GM11168 (cell line): ENCODE results near the gene DGKG.

ENCODE experiments used
- in situ Hi-C: fragments of 300-500 bp; cut with MboI; formaldehyde crosslinking; loops from one replicate; pipeline ENCODE4 v1.12.0; 2022; ENCODE audit warnings: low sequenced_read_pairs; ENCODE audit not compliant: unreplicated experiment

Gene DGKG

DNA sequence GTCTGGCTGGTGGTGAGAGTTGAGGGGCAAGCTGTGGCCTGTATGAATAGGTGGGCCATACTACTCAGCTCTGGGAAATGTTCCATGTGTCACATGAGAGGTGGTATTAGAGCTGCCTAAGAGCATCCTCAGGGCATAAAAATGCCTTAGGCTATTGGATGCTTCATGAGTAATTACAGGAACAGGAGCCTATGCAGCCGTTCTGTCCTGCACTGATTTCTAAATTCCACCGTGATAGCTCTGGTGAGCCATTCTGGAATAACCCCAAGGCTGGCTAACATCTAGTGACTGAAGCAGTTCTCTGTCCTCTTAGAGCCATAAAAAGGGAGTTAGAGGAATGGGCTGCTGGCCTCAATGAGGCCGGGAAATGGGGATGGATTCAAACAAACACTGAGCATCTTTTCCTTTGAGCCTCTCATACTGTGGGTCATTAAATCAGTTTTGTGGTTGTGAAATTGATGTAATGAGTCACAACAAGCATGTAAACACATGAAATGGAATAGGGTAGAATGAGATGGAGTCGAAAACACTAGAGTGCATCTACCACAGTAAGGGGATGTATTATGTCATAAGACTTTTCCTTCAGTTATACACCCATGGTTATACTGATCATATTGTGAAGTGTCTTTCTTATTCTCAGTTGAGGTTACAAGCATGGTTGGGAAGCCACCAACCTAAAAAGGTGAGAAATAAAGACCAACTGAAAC, 41.0 kb downstream of the DGKG start:
- in situ Hi-C loops: no loop called here

DNA sequence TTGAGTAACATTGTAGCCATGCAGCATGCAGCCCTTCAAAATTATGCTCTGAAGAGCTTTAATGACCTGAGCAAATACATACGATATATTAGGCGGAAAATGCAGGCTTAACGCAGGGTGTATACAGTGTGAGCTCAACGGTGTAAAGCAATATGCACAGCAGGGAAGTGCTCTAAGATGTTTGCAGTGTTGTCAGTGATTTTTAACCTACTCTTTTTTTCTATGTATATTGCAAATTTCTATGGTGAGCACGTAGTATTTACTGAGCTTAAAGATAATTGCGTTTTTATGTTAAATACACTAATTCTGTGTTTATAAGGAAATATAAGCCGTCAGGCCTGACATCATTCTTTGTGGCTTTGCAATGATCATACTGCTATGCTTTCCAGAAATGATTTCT, 42.1 kb downstream of the DGKG start:
- in situ Hi-C loops: no loop called here

DNA sequence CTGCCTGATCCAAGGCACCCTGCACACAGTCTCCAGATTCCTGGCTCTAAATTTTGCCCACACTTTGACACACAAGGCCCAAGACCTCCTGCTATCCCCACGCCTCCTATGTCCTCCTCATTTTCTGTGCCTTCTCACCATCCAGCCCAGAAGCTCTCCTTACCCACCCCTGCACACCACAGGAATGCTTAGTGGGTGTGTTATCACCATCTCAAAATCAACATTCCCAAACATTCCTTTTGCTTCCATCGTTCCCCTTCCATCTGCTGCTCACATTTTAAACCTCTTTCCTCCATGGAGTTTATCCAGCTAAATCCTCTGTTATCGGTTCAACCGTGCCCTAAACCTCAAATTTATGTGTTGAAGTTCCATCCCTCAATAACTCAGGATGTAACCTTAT, 43.9 kb downstream of the DGKG start:
- in situ Hi-C loops: no loop called here

DNA sequence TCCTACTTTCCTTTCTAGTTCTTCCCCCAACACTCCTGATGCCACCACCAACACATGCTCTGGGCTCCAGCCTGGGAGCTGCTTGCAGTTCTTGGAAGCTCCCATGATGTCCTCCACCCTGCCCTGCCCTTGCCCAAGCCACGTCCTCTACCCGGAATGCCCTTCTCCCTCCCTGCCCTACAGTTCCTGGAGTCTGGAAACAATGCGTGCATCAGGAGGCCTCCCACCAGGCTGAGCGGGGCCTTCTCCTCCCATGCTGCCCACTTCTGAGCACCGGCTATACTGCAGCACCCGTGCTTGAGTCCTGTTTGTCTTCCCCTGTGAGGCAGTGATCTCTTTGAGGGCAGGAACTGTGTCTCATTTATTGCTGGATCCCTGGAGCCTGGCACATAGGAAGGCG, 44.6 kb downstream of the DGKG start:
- in situ Hi-C loops: no loop called here

DNA sequence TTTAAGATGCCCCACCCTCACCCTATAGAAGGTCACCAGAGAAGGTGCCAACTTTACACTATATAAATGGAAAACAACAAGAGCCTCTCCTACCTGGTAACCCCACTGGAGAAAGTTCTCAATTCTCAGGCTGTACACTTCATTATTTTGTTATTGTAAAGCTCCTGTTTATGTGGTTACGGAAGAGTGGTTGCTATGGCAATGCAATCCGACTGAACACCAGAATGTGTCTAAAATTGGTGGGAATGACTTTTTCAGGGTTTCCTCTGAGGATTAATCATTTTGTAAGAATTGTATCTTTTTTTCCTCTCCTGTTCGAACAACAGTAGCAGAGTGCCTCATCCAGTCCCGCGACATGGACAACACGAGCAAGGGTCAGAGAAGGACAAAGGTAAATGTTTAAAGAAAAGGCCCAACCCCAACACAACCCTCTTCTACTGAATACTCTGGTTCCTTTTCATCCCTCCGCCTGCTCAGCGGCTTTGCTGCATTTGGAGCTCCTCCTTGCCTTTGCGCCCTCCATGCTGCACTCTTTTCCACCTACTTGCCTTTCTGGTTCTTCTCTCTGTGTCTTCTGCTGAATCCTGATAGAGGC, 45.3 kb downstream of the DGKG start:
- in situ Hi-C loops: no loop called here

DNA sequence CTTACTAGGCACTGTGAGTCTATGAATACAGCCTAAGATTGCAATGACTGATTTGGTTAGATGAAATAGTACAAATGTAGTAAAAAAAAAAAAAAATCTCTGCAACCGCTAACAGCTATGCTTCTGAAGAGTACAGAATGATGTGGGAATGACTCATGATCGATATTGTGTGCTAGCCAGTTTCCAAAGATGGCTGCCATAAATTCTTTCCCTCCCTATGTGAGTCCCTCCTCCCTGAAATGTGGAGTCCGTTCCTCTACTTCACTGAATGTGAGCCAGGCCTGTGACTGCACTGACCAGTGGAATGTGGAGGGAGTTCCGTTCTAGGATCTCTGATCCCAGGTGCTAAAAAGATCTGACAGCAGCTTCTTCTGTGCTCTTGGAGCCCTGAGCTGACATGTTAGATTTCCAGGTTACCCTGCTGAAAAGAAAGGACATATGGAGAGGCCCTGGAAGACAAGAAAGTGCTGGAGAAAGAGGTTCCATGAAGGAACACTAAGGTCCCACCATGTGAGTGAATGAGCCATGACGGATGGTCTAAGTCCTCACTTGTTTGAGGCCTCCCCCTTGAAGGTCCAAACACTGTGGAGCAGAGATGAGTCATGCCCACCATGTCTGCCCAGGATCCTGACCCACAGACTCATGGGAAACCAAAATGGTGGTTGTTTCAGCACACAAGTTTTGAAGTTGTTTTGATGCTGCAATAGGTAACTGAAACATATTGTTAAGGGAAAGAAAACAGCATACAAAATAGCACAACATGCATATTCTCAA, 46.3 kb downstream of the DGKG start:
- in situ Hi-C loops: no loop called here

DNA sequence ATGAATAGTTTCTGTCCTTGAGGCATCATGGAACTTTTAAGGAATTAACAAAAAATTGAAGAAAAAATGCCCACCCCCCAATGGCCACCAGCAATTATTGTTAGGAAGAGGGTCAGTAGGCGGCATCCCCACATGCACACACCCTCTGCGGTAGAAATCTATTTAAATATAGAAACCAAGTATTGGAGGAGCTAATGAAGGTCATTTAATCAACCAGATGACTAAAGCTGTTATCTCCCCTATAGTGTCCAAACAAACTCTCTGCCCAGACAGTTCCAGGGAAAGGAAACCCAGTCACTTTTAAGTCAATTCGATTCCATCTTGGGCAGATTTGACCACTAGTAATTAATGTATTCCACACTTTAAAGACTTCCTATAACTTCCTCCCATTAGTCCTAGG, 47.1 kb downstream of the DGKG start:
- in situ Hi-C loops: no loop called here

DNA sequence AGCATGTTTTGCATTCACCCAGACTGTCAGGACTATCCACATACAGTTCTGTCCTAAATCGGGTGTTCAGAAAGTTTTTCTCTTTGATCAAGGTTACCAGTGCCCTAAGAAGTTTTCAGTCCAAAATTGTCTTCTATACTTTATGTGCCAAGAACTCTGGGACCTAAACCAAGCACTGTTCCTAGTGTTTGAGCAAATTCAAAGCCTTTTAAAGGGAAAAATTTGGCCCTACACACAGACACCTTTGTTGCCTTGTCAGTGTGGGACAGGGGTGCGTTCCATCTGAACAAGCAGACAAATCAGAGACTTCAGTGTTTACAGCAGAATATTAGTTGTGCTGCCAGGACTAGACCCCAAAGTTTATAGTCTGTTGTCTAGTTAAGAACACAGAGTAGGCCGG, 50.6 kb downstream of the DGKG start:
- in situ Hi-C loops: no loop called here

DNA sequence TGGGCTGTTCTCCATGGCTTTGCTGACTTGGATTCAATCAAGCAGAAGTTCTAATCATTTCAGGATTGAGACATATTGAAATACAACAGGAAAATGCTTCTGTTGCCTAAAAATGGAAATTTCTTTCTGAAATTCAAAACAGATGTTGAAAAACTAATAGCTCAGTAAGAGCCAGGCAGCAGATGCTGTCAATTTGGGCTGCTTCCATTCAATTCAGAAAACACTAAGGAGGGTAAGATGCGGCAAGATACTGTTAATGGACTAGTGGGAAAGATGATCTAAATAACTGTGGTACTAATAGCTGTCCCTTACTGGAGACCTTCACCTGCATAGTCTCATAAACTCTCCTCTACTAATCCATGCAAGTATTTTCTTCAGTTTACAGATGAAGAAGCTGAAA, 53.5 kb downstream of the DGKG start:
- in situ Hi-C loops: no loop called here

DNA sequence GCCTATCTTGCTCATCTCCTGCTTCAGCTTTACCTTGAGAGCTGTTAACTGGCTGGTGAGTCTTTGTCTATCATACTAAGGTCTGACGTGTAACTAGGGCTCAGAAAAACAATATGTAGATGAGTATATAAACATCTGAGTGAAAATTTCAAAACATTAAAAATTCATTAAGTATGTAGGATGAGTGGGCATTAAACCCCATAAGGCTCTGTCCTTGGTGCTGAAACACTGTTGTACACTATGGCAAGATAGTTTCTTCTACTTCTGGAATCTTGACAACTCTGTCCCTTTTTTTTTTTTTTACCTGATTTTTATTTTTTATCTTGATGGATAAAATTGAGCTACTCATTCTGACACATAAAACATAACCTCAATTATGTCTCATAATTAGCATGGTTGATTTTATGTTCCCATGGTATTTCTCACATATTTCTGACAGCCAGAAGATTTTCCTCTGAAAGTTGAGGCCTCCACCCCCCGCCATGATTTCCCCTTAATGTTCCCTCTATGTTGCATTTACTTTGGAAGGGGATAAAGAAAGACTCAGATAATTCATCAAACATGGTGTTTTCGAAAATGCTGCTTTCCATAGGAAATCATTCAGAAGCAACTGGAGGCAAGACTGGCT, 54.3 kb downstream of the DGKG start:
- in situ Hi-C loops: no loop called here

DNA sequence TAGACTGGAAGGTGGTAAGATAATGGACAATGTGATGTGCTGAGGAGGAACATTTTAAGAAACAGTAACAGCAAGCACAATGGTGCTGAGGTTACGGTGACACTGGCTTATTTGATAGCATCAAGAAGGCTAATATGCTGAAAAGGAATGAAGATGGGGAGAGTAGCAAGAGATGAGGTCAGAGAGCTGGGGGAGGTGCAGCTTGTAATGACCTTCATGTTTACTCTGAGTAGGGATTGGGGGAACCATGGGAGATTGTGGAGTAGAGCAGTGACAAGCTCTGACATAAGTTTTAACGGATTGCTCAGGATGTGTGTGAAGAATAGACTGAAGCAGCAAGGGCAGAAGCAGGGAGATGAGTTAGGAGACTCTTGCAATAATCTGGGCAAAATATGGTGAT, 56.7 kb downstream of the DGKG start:
- in situ Hi-C loops: no loop called here

DNA sequence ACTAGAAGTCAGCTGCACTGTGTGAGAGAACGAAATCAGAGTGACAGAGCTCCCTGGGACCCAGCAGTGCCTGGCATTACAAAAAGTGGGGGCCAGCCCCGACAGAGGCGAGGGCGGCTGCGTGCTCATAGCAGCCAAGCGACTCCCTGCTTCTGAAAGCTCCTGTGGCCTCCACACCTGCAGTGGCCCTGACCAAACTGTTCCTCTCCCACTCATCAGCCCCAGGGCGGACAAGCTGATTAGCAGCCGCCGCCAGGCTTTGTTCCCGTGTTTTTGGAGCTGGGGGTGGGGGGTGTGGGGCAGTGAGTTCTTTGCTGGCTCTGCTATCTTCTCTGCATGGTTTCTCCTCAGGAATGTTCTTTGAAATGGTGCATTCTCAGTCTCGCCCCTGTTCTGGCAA, 58.1 kb downstream of the DGKG start:
- in situ Hi-C loops: no loop called here

DNA sequence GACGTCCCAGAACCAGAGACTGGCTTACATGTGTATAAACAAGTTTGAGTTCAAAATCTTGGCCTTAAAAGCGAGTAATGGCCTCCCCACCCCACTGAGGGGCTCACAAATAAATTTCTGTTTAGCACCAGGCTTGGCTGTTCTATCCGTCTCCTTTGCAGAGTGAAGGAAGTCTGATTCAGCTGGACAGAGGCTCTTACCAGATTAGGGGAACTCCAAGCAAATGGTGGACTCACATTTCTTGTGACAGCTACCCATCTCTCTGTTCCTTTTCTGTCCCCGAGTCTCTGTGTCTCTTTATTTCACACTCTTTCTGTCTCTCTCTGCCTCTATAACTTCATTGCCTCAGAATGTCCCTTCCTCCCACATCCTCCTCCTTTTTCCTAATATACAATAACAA, 62.7 kb downstream of the DGKG start:
- in situ Hi-C loops: no loop called here

DNA sequence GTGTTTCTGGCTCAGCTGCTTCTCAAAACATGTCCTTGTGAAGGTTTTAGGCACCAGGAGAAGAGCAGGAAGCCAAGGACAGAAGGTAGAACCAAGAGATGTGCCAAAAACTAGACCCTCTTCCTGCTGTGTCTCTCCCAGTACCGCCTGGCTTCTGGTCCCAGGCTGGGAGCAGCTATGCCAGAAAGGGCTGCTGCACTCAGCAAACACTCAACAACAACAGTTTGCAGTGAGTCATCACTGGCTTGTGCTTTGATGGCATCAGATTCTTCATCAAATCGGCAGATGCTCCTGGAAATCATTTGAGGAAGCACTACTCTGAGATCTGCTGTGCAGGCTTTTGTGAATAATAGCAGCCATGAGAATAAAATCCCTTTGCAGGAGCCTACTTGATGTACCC, 63.2 kb downstream of the DGKG start:
- in situ Hi-C loops: no loop called here

DNA sequence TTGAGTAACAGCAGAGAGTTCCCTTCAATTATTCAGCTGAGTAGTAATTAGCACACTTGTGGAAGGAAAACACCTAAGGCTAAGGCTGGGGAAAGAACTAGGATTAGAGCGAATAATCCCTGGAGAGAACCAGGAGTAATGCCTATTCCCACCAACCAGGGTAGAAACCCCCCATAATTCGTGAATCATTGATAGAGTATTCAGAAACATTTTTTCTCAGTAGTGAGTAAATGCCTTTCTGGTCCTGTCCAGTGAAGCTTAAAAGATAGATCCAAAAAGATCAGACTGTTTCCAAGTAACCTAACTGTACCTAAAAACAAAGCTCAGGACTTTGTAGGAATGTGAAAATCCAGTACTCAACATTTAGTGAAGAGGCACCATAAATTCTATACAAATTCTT, 71.2 kb downstream of the DGKG start:
- in situ Hi-C loops: no loop called here

DNA sequence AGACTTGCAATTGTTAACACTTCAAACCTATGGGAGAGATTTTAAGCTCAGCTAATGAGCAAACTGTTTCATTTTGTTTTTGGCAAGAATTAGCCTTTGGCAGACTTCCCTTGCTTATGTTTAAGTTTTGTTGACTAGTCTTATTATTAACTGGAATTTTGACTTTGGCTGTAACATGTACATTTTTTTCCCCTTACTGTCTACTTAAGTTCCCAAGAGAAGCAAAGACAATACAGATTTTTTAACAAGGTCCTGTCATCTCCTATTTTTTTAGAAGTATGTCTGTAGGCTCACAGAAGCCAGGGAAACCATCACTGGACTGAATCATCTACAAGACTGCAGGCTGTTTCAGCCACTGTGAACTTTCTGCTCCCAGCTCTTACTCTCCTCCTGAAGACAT, 74.3 kb downstream of the DGKG start:
- in situ Hi-C loops: no loop called here

DNA sequence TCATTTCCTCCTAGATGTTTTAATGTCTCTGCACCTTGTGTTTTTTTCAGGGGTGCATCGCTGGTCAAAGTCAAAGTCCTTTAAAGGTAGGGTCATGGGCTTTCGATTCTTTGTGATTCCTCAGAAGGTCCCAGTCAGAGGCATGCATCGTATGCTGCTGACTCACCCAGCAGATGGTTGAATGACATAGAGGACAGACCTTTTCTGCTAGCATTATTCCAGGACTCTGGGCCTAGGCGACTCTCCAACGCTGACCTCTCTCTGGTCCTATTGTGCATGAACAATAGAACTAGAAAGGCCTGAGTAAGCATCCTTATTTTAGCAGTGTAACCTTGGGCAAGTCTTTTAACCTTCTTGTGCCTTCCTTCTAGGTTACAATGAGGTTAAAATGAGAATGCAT, 75.9 kb downstream of the DGKG start:
- in situ Hi-C loops: no loop called here

DNA sequence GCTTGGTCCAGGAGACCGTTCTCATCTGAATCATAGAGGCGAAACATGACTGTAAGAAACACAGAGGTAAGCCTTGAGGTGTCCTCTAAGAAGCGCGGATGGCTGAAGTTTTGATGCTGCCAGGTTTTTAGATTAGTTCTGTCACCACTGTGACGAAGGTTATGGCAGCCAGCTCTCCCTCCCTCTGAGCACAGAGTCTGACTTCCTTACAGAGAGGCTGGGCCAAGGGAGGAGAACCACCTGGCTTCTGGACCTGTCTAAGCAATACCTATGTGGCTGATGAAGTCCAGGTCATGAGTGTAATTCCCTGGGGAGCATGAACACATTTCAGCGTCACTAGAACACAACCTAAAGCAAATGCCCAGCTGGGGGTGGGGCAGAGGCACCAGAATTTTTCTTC, 77.4 kb downstream of the DGKG start:
- in situ Hi-C loops: no loop called here

DNA sequence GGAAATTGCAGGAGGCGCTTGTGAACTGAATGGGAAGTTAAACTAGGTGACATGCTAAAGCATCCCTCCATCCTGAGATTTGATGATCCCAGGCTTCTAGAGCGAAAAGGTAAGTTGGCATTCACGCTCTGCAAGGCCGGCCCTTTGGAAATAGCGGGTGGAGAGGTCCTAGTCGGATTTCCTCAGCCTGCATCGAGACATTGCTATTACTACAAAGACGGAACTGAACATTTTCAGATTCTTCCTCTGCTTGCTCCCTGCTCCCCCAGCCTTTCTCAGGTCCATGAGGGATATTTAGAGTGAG, 77.7 kb downstream of the DGKG start:
- in situ Hi-C loops: no loop called here

DNA sequence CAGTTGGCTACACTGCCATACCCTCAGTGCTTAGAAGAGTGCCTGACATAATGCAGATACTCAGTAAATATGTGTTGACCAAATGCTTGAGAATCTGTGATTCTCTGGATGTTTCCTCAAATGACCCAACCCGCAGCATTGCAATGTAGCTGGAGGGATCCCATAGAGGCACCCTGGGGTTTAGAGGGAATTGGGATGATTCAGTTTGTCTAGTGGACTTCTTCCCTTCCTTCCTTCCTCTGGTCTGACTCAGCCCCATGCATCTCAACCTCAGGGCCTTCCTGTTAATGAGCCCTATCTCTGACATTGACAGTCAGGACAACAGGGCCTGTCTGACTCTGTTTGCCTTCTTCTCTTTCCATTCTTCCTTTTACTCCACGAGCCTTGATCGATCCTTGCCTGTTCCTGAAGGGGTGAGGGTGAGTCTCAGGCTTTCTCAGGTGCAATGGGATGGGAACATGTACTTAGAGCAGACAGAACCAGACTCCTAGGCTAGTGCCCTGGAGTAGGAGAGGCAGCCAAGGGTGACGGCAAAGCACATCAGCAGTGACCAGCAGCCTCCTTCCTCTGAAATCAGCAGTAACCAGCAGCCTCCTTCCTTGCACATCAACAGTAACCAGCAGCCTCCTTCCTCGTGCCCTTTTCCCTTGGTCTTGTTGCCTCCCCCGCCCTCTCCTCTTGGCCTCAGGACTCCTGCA, 78.2 kb downstream of the DGKG start:
- in situ Hi-C loops: no loop called here

DNA sequence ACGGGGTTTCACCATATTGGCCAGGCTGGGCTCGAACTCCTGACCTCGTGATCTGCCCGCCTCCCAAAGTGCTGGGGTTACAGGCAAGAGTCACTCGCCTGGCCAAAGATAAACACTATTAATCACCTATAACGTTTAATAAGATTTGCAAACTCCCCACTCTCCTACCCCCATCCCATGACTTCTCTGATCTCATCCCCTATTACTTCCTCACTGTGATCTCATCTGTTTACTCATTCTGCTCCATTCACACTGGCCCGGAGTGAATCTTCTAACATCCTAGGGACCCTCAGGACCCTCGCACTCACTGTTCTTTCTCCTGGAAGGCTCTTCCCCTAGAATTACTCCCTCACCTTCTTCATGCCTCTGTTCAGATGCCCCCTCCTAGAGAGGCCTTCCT, 78.9 kb downstream of the DGKG start:
- in situ Hi-C loops: no loop called here
